CD4-positive, alpha-beta T cell (primary cell): ENCODE data around the gene TBP. TPM values are rescaled to one million over a fixed set of nuclear protein-coding genes. Genes with fewer than 3 reads are reported as not detected.

Source experiments
- ATAC-seq: fragments of 200-7000 bp; cut with Tn5 transposase; one replicate; pipeline ENCODE4 v1.10.0; 2022; ENCODE audit warnings: mild to moderate bottlenecking; ENCODE audit not compliant: poor library complexity
- CTCF ChIA-PET: fragments of 350-600 bp; sonication (Branson Sonifier 250); formaldehyde crosslinking; loops from one replicate; lab custom pipeline; 2021; ENCODE audit warnings: antibody characterized with exemption, inconsistent platforms; lab: Charles Lee
- POLR2A ChIA-PET: fragments of 350-600 bp; sonication (Branson Sonifier 250); formaldehyde crosslinking; loops from one replicate; lab custom pipeline; 2021; ENCODE audit warnings: antibody characterized with exemption, inconsistent platforms; lab: Charles Lee
- DNase-seq, 14 experiments: peaks; one replicate each; pipeline ENCODE4 v3.0.0-alpha.2; 2013 to 2020; ENCODE audit warnings: mixed read lengths in 2 of 14
- H3K27ac ChIP-seq, 2 donors: one replicate each; pipeline versions ENCODE4 v1.5.1 to v1.7.0; 2013; ENCODE audit warnings: low read length in 2 of 2, low read depth in 1 of 2, mild to moderate bottlenecking in 1 of 2
- H3K27me3 ChIP-seq, 2 experiments: 1 replicate in 1 of 2; 2 replicates in 1 of 2; pipeline versions ENCODE4 v1.6.1 to v1.7.0; 2013; ENCODE audit warnings: low read length in 2 of 2, control low read depth in 1 of 2, mild to moderate bottlenecking in 1 of 2, moderate library complexity in 1 of 2; ENCODE audit not compliant: insufficient read depth in 2 of 2, control insufficient read depth in 1 of 2
- H3K36me3 ChIP-seq: one replicate; pipeline ENCODE4 v1.6.1; 2013; ENCODE audit warnings: low read length, control low read depth; ENCODE audit not compliant: insufficient read depth
- H3K4me1 ChIP-seq: one replicate; pipeline ENCODE4 v1.6.1; 2013; ENCODE audit warnings: low read length, control low read depth; ENCODE audit not compliant: insufficient read depth
- H3K4me3 ChIP-seq: one replicate; pipeline ENCODE4 v1.5.1; 2013; ENCODE audit warnings: mild to moderate bottlenecking, low read length, moderate library complexity
- H3K9me3 ChIP-seq, 2 experiments: 1 replicate in 1 of 2; 2 replicates in 1 of 2; pipeline versions ENCODE4 v1.6.1 to v1.7.0; 2013; ENCODE audit warnings: low read length in 2 of 2, mild to moderate bottlenecking in 2 of 2, control low read depth in 1 of 2, moderate library complexity in 1 of 2; ENCODE audit not compliant: control insufficient read depth in 1 of 2, insufficient read depth in 1 of 2
- H3K27ac Mint-ChIP-seq: one replicate; pipeline ENCODE4 v1.8.0; 2020; ENCODE audit warnings: mixed read lengths
- H3K27me3 Mint-ChIP-seq: one replicate; pipeline ENCODE4 v1.8.0; 2021; ENCODE audit warnings: mixed read lengths
- H3K36me3 Mint-ChIP-seq: one replicate; pipeline ENCODE4 v1.8.0; 2021; ENCODE audit warnings: low read depth, mixed read lengths
- H3K4me1 Mint-ChIP-seq: one replicate; pipeline ENCODE4 v1.8.0; 2021; ENCODE audit warnings: low read depth, mixed read lengths
- H3K4me3 Mint-ChIP-seq: one replicate; pipeline ENCODE4 v1.8.0; 2020; ENCODE audit warnings: mild to moderate bottlenecking, mixed read lengths
- H3K9me3 Mint-ChIP-seq: one replicate; pipeline ENCODE4 v1.8.0; 2020; ENCODE audit warnings: mixed read lengths
- CTCF ChIP-seq: fragments of 200-600 bp; IDR thresholded peaks from one replicate; pipeline ENCODE4 v1.8.0; 2022; ENCODE audit warnings: antibody characterized with exemption, mild to moderate bottlenecking
- intact Hi-C, 2 experiments: fragments of 100-400 bp; cut with DNase I in 1 of 2; cut with micrococcal nuclease in 1 of 2; formaldehyde crosslinking; loops; one replicate each; pipeline versions ENCODE4 v1.15.1 to v1.9.0; 2023 to 2025; cut with DNase I, micrococcal nuclease
- total RNA-seq, 174 experiments: library from RNA in 2 of 174; stranded (reverse) in 2 of 174; gene quantifications; one replicate each; pipeline ENCODE4 v1.2.3 and lab custom pipeline; 2021 to 2026

TBP gene
- total RNA-seq, 2 experiments from 2014 or later = 12.6 to 14.1 TPM

- Histone ChIP-seq H3K9me3 (peaks cover 0 to 3% of the 10 kb centered on the region in 2 experiments), H3K4me1 (peaks cover 3% of the 10 kb centered on the region), H3K27ac (no peak overlapping the region), H3K36me3 (no peaks in the 10 kb centered on the region), H3K27me3 (peaks cover 2 to 18% of the 10 kb centered on the region in 2 experiments), H3K4me3 (no peak overlapping the region)
- ATAC-seq (no peak), DNase-seq (no peak)
- peaks cover 53% of the 10 kb centered on the region for H3K27me3 Mint-ChIP-seq
- ChIA-PET CTCF (no interaction called here), POLR2A (no interaction called here)
- no peak overlapping the region for H3K4me3 Mint-ChIP-seq
- no peaks in the 10 kb centered on the region for H3K36me3 Mint-ChIP-seq
- H3K9me3 Mint-ChIP-seq = no peaks in the 10 kb centered on the region
- H3K4me1 Mint-ChIP-seq = no peaks in the 10 kb centered on the region
- TF ChIP-seq CTCF = no peak
- H3K27ac Mint-ChIP-seq = no peak overlapping the region
- intact Hi-C loops = loop anchor here in 1 of 2 experiments (5.0 kb wide), 1 partner anchor 1623 kb away; no protein-coding TSS in a partner anchor
Measured at GRCh38 chr6:170514908-170515307, 39.3 kb upstream of the TBP start.

GRCh38 chr6:170516783-170517616, 37.2 kb upstream of the TBP start:
- ChIA-PET CTCF (interaction anchor here (1.1 to 2.0 kb wide), 4 partner anchors 9 to 727 kb away, joined by 4 to 12 read pairs (median 8); no protein-coding TSS in a partner anchor), POLR2A (interaction anchor here (1.6 kb wide), 1 partner anchor 726 kb away, joined by 4 read pairs; no protein-coding TSS in a partner anchor)
- peaks cover 2 to 14% of the 10 kb centered on the region in 2 experiments for H3K27me3 ChIP-seq
- Mint-ChIP-seq H3K27ac (no peak overlapping the region), H3K4me3 (peak overlapping the region; percentile 42), H3K27me3 (peaks cover 42% of the 10 kb centered on the region), H3K9me3 (no peaks in the 10 kb centered on the region), H3K36me3 (no peaks in the 10 kb centered on the region), H3K4me1 (no peaks in the 10 kb centered on the region)
- intact Hi-C loops = loop anchor here (1.0 to 5.0 kb wide), 7 partner anchors 566 to 1625 kb away; no protein-coding TSS in a partner anchor
- no peak overlapping the region for H3K4me3 ChIP-seq
- H3K4me1 ChIP-seq = peaks cover 3% of the 10 kb centered on the region
- H3K27ac ChIP-seq = no peak overlapping the region
- ATAC-seq (peak; percentile 89), DNase-seq (peak in 12 of 14 experiments; percentile 3 to 68 (median 18))
- no peaks in the 10 kb centered on the region for H3K9me3 ChIP-seq
- H3K36me3 ChIP-seq = no peaks in the 10 kb centered on the region
- peak; percentile 85 for TF ChIP-seq CTCF

DNA sequence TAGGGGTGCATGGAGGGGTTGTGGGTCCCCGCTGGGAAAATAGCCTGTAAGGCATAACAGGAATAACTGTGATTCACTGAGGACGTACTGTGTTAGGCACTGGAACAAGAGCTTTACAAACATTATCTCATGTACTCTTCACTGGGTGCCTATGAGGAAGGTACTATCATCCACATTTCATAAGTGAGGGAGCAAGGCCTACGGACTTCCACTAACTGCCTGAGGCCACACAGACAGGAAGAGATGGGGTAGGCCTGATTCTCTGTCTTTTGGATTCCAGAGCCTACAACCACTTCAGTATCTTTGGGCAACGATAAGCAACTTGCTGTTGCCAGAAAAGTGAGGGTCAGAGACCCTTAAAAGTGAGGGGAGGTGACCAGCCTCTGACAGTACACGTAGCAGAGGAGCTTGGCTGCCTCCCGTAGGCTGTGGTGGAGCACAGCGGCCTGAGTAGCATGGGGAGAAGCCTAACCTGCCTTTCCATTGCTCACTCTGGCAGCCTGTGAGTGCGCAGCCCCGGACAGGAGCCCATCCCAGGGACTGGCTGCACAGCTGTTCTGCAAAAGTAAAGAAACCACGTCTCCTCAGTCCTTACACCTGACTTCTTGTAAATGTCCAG, 31.5 kb upstream of the TBP start:
- no peaks in the 10 kb centered on the region for H3K36me3 Mint-ChIP-seq
- Histone ChIP-seq H3K4me3 (no peak overlapping the region), H3K27ac (no peak overlapping the region), H3K9me3 (no peaks in the 10 kb centered on the region), H3K4me1 (no peaks in the 10 kb centered on the region), H3K36me3 (no peaks in the 10 kb centered on the region), H3K27me3 (peaks cover 2 to 5% of the 10 kb centered on the region in 2 experiments)
- H3K9me3 Mint-ChIP-seq = no peaks in the 10 kb centered on the region
- DNase-seq (no peak), ATAC-seq (no peak)
- peaks cover 18% of the 10 kb centered on the region for H3K27me3 Mint-ChIP-seq
- TF ChIP-seq CTCF = no peak
- intact Hi-C loops = no loop called here
- no peak overlapping the region for H3K4me3 Mint-ChIP-seq
- H3K27ac Mint-ChIP-seq = no peak overlapping the region
- ChIA-PET POLR2A (no interaction called here), CTCF (no interaction called here)
- H3K4me1 Mint-ChIP-seq = no peaks in the 10 kb centered on the region
